OCI-LY7 (cell line): ENCODE data around the gene ENOX1.

ENCODE experiments used
- CTCF ChIP-seq: fragments of 200-600 bp; sonication (generic); conservative IDR thresholded peaks from 2 replicates; pipeline ENCODE4 v1.5.1; 2014; ENCODE audit warnings: mild to moderate bottlenecking, antibody characterized with exemption, low read length, moderate library complexity, mixed read lengths
- EZH2phosphoT487 ChIP-seq: fragments of 200-600 bp; sonication (generic); IDR thresholded peaks from 2 replicates; pipeline ENCODE4 v1.6.1; 2018; ENCODE audit warnings: low read depth, borderline replicate concordance, mild to moderate bottlenecking, mixed run types, antibody characterized with exemption, low read length, moderate library complexity, mixed read lengths

- TF ChIP-seq CTCF (no peak), EZH2phosphoT487 (no peak)
Measured at GRCh38 chr13:43422116-43422515, 364.7 kb downstream of the ENOX1 start.
